Measurements from ENCODE around the gene SCN8A.

The SCN8A gene

DNA sequence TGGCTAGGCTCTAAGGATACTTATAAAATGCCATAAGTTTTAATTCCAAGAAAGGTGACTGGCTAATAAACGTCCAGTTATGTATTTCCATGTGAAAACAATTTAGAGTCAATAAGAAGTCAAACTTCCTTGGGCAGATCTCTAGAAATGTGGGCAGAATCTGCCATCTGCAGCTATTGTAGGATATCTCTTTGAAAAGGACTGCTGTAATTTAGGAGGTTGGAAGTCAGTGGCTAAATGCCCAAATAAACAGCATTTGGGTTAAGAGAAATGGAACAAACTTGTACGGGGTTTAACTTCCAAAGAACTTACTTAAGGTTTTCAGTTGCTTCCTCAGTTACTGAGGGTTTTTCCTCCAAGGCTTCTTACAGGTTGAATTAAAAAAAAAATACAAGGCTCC is 135.9 kb downstream of the SCN8A start:
- TF ChIP-seq, protein P1, sequence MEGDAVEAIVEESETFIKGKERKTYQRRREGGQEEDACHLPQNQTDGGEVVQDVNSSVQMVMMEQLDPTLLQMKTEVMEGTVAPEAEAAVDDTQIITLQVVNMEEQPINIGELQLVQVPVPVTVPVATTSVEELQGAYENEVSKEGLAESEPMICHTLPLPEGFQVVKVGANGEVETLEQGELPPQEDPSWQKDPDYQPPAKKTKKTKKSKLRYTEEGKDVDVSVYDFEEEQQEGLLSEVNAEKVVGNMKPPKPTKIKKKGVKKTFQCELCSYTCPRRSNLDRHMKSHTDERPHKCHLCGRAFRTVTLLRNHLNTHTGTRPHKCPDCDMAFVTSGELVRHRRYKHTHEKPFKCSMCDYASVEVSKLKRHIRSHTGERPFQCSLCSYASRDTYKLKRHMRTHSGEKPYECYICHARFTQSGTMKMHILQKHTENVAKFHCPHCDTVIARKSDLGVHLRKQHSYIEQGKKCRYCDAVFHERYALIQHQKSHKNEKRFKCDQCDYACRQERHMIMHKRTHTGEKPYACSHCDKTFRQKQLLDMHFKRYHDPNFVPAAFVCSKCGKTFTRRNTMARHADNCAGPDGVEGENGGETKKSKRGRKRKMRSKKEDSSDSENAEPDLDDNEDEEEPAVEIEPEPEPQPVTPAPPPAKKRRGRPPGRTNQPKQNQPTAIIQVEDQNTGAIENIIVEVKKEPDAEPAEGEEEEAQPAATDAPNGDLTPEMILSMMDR (IDR thresholded peaks at IDR 0.05; ENCODE audit: borderline replicate concordance, control extremely low read depth, extremely low read depth, insufficient read depth, missing control alignments) = no peak
- no peak for DNase-seq (ENCODE audit: low spot score)
- in situ Hi-C loops (cut with MboI; ENCODE audit: low sequenced_read_pairs, unreplicated experiment) = no loop called here

DNA sequence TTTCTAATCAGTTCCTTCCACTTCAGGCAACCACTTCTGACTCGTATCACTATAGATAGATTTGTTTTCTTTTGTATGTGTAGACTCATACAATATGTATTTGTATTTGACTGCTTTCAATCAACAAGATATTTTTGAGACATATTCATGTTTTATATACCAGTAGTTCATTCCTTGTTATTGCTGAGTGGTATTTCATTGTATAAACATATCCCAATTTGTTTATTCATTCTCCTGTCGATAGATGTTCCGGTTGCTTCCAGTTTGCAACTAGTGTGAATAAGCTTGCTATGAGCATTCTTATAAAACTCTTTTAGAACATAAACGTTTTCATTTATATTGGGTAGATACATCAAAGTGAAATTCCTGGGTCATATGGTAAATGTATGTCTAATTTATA is 138.3 kb downstream of the SCN8A start:
- TF ChIP-seq, protein P1 (IDR thresholded peaks at IDR 0.05; ENCODE audit: borderline replicate concordance, control extremely low read depth, extremely low read depth, insufficient read depth, missing control alignments) = no peak
- DNase-seq (ENCODE audit: low spot score) = no peak
- in situ Hi-C loops (cut with MboI; ENCODE audit: low sequenced_read_pairs, unreplicated experiment) = no loop called here

DNA sequence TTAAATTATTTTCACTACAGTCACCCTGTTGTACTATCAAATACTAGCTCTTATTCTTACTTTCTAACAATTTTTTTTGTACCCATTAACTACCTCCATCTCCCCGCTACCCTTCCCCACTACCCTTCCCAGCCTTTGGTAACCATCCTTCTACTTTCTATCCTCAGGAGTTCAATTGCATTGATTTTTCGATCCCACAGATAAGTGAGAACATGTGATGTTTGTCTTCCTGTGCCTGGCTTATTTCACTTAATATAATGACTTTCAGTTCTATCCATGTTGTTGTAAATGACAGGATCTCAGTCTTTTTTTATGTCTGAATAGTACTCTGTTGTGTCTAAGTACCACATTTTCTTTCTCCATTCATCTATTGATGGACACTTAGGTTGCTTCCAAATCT is 139.7 kb downstream of the SCN8A start:
- DNase-seq (ENCODE audit: low spot score) = no peak
- in situ Hi-C loops (cut with MboI; ENCODE audit: low sequenced_read_pairs, unreplicated experiment) = no loop called here
- TF ChIP-seq, protein P1 (IDR thresholded peaks at IDR 0.05; ENCODE audit: borderline replicate concordance, control extremely low read depth, extremely low read depth, insufficient read depth, missing control alignments) = no peak

DNA sequence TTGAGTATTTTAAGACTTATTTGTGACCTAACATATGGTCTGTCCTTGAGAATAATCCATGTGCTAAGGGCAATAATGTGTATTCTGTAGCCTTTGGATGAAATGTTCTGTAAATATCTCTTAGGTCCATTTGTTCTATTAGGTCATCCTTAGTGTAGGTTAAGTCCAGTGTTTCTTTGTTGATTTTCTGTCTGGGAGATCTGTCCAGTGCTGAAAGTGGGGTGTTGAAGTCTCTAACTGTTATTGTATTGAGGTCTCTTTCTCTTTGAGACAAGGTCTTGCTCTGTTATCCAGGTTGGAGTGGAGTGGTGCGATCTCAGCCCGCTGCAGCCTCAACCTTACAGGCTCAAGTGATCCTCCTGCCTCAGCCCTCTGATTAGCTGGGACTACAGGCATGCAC is 149.5 kb downstream of the SCN8A start:
- TF ChIP-seq, protein P1 (IDR thresholded peaks at IDR 0.05; ENCODE audit: borderline replicate concordance, control extremely low read depth, extremely low read depth, insufficient read depth, missing control alignments) = no peak
- in situ Hi-C loops (cut with MboI; ENCODE audit: low sequenced_read_pairs, unreplicated experiment) = no loop called here
- no peak for DNase-seq (ENCODE audit: low spot score)

DNA sequence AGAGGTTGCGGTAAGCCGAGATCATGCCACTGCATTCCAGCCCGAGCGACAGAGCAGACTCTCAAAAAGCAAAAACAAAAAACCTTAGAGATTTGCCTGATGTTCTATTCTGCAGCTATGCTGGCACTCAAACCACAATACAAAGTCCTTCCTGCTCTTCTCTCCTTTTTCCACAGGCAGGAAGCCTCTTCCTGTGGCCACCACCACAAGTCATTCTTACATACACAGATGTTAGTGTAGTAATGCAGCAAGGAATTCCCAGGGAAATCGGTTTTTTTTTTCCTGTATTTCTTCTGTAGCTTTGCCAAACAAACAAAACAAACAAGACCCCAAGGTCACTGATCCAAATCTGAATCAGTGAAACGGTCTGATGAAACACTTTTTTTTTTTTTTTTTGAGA is 153.2 kb downstream of the SCN8A start:
- TF ChIP-seq, protein P1 (IDR thresholded peaks at IDR 0.05; ENCODE audit: borderline replicate concordance, control extremely low read depth, extremely low read depth, insufficient read depth, missing control alignments) = no peak
- in situ Hi-C loops (cut with MboI; ENCODE audit: low sequenced_read_pairs, unreplicated experiment) = no loop called here
- no peak for DNase-seq (ENCODE audit: low spot score)

DNA sequence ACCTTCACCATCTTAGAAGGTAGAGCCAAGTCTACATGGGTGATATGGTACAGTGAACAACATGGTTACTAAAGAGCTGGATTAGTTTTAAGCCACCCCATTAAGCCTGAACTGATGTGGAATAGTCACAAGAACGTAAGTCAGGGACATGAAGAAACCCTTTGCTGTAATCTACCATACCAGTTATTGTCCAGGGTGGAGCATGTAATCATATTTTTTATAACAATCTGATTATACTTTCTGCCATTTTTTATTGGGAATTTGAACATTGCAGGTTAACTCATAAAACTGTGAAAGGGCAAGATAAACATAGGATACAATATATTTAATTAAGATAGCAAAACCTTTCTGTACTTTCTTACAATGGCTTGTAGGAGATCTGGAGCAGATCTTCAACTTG is 153.9 kb downstream of the SCN8A start:
- TF ChIP-seq, protein P1 (IDR thresholded peaks at IDR 0.05; ENCODE audit: borderline replicate concordance, control extremely low read depth, extremely low read depth, insufficient read depth, missing control alignments) = no peak
- no peak for DNase-seq (ENCODE audit: low spot score)
- in situ Hi-C loops (cut with MboI; ENCODE audit: low sequenced_read_pairs, unreplicated experiment) = no loop called here

DNA sequence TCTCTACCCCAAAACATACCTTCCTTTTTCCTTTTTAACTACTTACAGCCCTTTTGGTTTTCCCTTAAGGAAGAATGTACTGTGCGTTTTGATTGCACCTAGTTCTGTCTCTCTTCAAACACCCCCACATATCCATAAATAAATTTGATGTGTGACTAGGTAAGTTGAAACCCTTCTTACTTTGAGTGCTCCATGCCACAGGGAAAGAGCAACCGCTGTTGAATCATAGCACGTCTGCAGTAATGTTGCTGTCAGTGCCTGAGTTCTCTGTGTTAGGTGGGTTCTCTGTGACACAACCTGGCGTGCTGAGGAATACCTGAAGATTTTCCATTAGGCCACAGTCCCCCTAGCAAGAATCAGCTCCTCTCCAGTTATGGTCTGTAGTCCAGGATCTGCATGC is 155.4 kb downstream of the SCN8A start:
- in situ Hi-C loops (cut with MboI; ENCODE audit: low sequenced_read_pairs, unreplicated experiment) = no loop called here
- TF ChIP-seq, protein P1 (IDR thresholded peaks at IDR 0.05; ENCODE audit: borderline replicate concordance, control extremely low read depth, extremely low read depth, insufficient read depth, missing control alignments) = no peak
- no peak for DNase-seq (ENCODE audit: low spot score)

Data from GM13976 (cell line).